ENCODE measurements around the gene DPYSL3. TPM values are rescaled to one million over a fixed set of nuclear protein-coding genes. Genes with fewer than 3 reads are reported as not detected.

The DPYSL3 gene
- polyA plus RNA-seq, 1 donor from 2014 or later: not detected

DNA sequence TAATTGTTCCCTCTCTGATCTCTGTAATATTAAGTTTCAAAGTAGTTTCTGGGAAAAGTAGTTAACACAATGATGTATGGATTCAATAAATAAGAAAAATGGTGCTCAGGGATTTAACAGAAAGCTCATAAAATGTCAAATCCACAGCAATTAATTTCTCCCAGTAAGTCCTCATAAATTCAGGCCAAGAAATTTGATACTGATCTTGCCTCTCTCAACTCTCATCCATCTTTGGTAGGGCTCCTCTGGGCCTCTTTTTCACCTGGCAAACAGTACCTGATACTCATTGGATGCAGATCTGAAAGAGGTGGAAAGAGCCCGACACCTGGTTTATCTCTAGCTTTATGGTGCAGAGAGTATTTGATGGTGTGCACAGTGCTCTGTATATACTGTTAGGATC lies 168.9 kb downstream of the DPYSL3 start:
- Mint-ChIP-seq H3K27ac (no peak overlapping the region), H3K4me3 (no peak overlapping the region), H3K27me3 (no peaks in the 10 kb centered on the region), H3K9me3 (peaks cover 0 to 7% (median 5%) of the 10 kb centered on the region in 3 donors), H3K4me1 (no peaks in the 10 kb centered on the region), H3K36me3 (no peaks in the 10 kb centered on the region)

All from IgD-negative memory B cell (primary cell).